Mesothelial cell of epicardium (in vitro differentiated cells): ENCODE results near the gene TOR3A. TPM values are rescaled to one million over a fixed set of nuclear protein-coding genes. Genes with fewer than 3 reads are reported as not detected.

Experiments used
- DNase-seq, 2 experiments: peaks; one replicate each; pipeline ENCODE4 v3.0.0; 2021; ENCODE audit warnings: low spot score in 2 of 2; ENCODE audit not compliant: unreplicated experiment in 2 of 2
- H3K27ac Mint-ChIP-seq: 2 replicates; pipeline ENCODE4 v1.8.0; 2021; ENCODE audit warnings: mixed read lengths
- H3K27me3 Mint-ChIP-seq: 2 replicates; pipeline ENCODE4 v1.8.0; 2021; ENCODE audit warnings: low read depth, mixed read lengths
- H3K36me3 Mint-ChIP-seq: 2 replicates; pipeline ENCODE4 v1.8.0; 2021; ENCODE audit warnings: mixed read lengths
- H3K4me1 Mint-ChIP-seq: 2 replicates; pipeline ENCODE4 v1.8.0; 2021; ENCODE audit warnings: mixed read lengths
- H3K4me3 Mint-ChIP-seq: 2 replicates; pipeline ENCODE4 v1.8.0; 2021; ENCODE audit warnings: mild to moderate bottlenecking, moderate library complexity, mixed read lengths
- H3K9me3 Mint-ChIP-seq: 2 replicates; pipeline ENCODE4 v1.8.0; 2021; ENCODE audit warnings: mixed read lengths
- total RNA-seq: library from RNA; stranded (reverse); gene quantifications from 3 replicates; pipeline ENCODE4 v1.2.1, GENCODE V29; 2021
- TF ChIP-seq, protein P1 (sequence below): fragments of 200-600 bp; sonication (generic); IDR thresholded peaks from one replicate; pipeline ENCODE4 v1.5.0; 2021; ENCODE audit warnings: antibody characterized with exemption; ENCODE audit not compliant: unreplicated experiment

TOR3A gene
- total RNA-seq, 1 donor from 2014 or later: 16.5 TPM

GRCh38 chr1:179058487-179059483, 23.1 kb upstream of the TOR3A start:
- peaks cover 18% of the 10 kb centered on the region for H3K4me1 Mint-ChIP-seq
- no peaks in the 10 kb centered on the region for H3K27me3 Mint-ChIP-seq
- H3K9me3 Mint-ChIP-seq: peaks cover 16% of the 10 kb centered on the region
- no peak overlapping the region for H3K4me3 Mint-ChIP-seq
- H3K36me3 Mint-ChIP-seq: peaks cover 49% of the 10 kb centered on the region
- DNase-seq: no peak
- H3K27ac Mint-ChIP-seq: peak overlapping the region; percentile 64
- TF ChIP-seq, protein P1, sequence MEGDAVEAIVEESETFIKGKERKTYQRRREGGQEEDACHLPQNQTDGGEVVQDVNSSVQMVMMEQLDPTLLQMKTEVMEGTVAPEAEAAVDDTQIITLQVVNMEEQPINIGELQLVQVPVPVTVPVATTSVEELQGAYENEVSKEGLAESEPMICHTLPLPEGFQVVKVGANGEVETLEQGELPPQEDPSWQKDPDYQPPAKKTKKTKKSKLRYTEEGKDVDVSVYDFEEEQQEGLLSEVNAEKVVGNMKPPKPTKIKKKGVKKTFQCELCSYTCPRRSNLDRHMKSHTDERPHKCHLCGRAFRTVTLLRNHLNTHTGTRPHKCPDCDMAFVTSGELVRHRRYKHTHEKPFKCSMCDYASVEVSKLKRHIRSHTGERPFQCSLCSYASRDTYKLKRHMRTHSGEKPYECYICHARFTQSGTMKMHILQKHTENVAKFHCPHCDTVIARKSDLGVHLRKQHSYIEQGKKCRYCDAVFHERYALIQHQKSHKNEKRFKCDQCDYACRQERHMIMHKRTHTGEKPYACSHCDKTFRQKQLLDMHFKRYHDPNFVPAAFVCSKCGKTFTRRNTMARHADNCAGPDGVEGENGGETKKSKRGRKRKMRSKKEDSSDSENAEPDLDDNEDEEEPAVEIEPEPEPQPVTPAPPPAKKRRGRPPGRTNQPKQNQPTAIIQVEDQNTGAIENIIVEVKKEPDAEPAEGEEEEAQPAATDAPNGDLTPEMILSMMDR: no peak

- DNase-seq: no peak
- Mint-ChIP-seq H3K9me3 (peaks cover 4% of the 10 kb centered on the region), H3K27me3 (no peaks in the 10 kb centered on the region), H3K4me3 (no peak overlapping the region), H3K4me1 (peaks cover 18% of the 10 kb centered on the region), H3K36me3 (peaks cover 34% of the 10 kb centered on the region), H3K27ac (no peak overlapping the region)
- TF ChIP-seq, protein P1: no peak
These were observed 20.2 kb upstream of the TOR3A start for GRCh38 chr1:179061360-179062282.

- Mint-ChIP-seq H3K27me3 (no peaks in the 10 kb centered on the region), H3K36me3 (peaks cover 29% of the 10 kb centered on the region), H3K4me1 (no peaks in the 10 kb centered on the region), H3K4me3 (no peak overlapping the region), H3K27ac (no peak overlapping the region), H3K9me3 (no peaks in the 10 kb centered on the region)
- TF ChIP-seq, protein P1: no peak
- no peak for DNase-seq
These were observed 15.4 kb upstream of the TOR3A start for GRCh38 chr1:179066471-179066870.

GRCh38 chr1:179077396-179077795, 4.5 kb upstream of the TOR3A start:
- Mint-ChIP-seq H3K4me3 (no peak overlapping the region), H3K36me3 (peaks cover 5% of the 10 kb centered on the region), H3K27me3 (no peaks in the 10 kb centered on the region), H3K4me1 (peaks cover 8% of the 10 kb centered on the region), H3K9me3 (no peaks in the 10 kb centered on the region), H3K27ac (no peak overlapping the region)
- TF ChIP-seq, protein P1: no peak
- no peak for DNase-seq

GRCh38 chr1:179079113-179079761, 2.6 kb upstream of the TOR3A start:
- peak in 1 of 2 experiments; percentile 44 for DNase-seq
- Mint-ChIP-seq H3K27ac (no peak overlapping the region), H3K27me3 (no peaks in the 10 kb centered on the region), H3K9me3 (no peaks in the 10 kb centered on the region), H3K36me3 (peaks cover 1% of the 10 kb centered on the region), H3K4me3 (no peak overlapping the region), H3K4me1 (peaks cover 16% of the 10 kb centered on the region)
- TF ChIP-seq, protein P1: peak; percentile 58
